ENCODE data around the gene DEPDC4. TPM values are rescaled to one million over a fixed set of nuclear protein-coding genes. Genes with fewer than 3 reads are reported as not detected.
"Not testable (repeated sequence)": the region's sequence is repeated elsewhere in the genome, so short reads cannot be mapped to it uniquely, and the experiment has no call there.

The DEPDC4 gene
- total RNA-seq, 3 donors from 2014 or later (not counting 1 experiment from before 2014, with no cell fraction given): 0.16 TPM; not detected in 2

GRCh38 chr12:100303831-100304230 lies 37.0 kb upstream of the DEPDC4 start:
- H3K4me3 Mint-ChIP-seq: peak overlapping the region; percentile 60
- 57% methylated on average over 4 of the region's 4 CpGs for WGBS (ENCODE audit: insufficient coverage)

GRCh38 chr12:100302081-100302480 lies 35.2 kb upstream of the DEPDC4 start:
- Mint-ChIP-seq H3K27me3 (ENCODE audit: low read depth in 2 of 2) (no peaks in the 10 kb centered on the region), H3K36me3 (peaks cover 12% of the 10 kb centered on the region), H3K27ac (no peak overlapping the region), H3K9me3 (peaks cover 4 to 12% of the 10 kb centered on the region in 2 donors), H3K4me1 (peaks cover 35 to 47% of the 10 kb centered on the region in 2 donors), H3K4me3 (no peak overlapping the region)
- H3K36me3 ChIP-seq (ENCODE audit: control insufficient read depth, insufficient read depth, low read length): peaks cover 21% of the 10 kb centered on the region
- no peaks in the 10 kb centered on the region for H3K9me3 ChIP-seq (ENCODE audit: control insufficient read depth, insufficient read depth, low read length)
- 100% methylated on average over 1 of the region's 1 CpG for WGBS (ENCODE audit: insufficient coverage)
- intact Hi-C loops (cut with micrococcal nuclease): no loop called here
- no peak for DNase-seq
- no peak for ATAC-seq
- H3K27me3 ChIP-seq (ENCODE audit: control insufficient read depth, insufficient read depth, low read length): no peaks in the 10 kb centered on the region
- no peak overlapping the region for H3K27ac ChIP-seq (ENCODE audit: low read length)
- peaks cover 15% of the 10 kb centered on the region for H3K4me1 ChIP-seq (ENCODE audit: control insufficient read depth, insufficient read depth, low read length)
- TF ChIP-seq CTCF (IDR thresholded peaks at IDR 0.05): no peak
- no peak overlapping the region for H3K4me3 ChIP-seq (ENCODE audit: low read length)

More at GRCh38 chr12:100303831-100304230, 37.0 kb upstream of the DEPDC4 start:
- Mint-ChIP-seq H3K9me3 (peaks cover 4 to 12% of the 10 kb centered on the region in 2 donors), H3K4me1 (peaks cover 35 to 47% of the 10 kb centered on the region in 2 donors), H3K36me3 (peaks cover 12% of the 10 kb centered on the region), H3K27ac (peak overlapping the region; percentile 43 to 78), H3K27me3 (ENCODE audit: low read depth in 2 of 2) (no peaks in the 10 kb centered on the region)
- no peak for TF ChIP-seq CTCF (IDR thresholded peaks at IDR 0.05)
- Histone ChIP-seq H3K36me3 (ENCODE audit: control insufficient read depth, insufficient read depth, low read length) (peaks cover 16% of the 10 kb centered on the region), H3K4me1 (ENCODE audit: control insufficient read depth, insufficient read depth, low read length) (peaks cover 15% of the 10 kb centered on the region), H3K27ac (ENCODE audit: low read length) (peak overlapping the region; percentile 49), H3K27me3 (ENCODE audit: control insufficient read depth, insufficient read depth, low read length) (no peaks in the 10 kb centered on the region), H3K4me3 (ENCODE audit: low read length) (no peak overlapping the region), H3K9me3 (ENCODE audit: control insufficient read depth, insufficient read depth, low read length) (no peaks in the 10 kb centered on the region)
- intact Hi-C loops (cut with micrococcal nuclease): no loop called here
- ATAC-seq (peak; percentile 91 to 99 (median 96)), DNase-seq (peak in 1 of 2 donors; percentile 36)

DNA sequence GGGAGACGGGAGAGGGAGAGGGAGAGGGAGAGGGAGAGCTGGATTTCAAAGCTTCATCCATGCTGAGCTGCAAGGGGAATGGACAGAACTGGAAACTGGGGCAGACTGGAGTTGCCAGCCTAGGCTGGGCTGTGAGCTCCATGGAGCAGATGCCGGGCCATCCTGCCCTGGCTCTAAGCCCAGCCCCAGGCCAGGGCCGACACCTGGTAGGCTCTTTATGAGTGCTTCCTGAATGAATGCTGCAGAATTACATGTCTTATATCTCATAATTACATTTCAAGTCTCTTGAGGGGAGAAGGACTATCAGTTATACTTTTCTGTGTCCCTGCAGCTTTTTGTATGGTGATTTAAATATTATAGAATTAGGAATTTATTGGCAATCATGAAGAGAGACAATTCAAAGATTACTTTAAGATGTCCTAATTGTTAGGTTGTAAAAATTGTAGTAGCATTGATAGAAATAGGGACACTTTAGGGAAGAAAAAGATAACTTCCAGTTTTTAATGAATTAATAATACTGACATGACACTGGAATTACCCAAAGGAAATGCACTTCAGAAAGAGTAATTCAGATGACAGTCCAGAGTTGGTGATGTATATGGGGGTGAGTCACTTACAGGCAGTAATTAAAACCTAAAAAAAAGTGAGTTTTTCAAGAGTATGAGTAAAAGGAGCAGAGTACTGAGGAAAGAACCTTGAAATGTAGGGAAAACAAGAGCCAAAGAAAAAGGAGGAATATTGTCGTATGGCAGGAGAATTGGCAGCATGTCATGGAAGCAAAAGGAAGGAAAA lies 29.1 kb upstream of the DEPDC4 start:
- Mint-ChIP-seq H3K4me3 (no peak overlapping the region), H3K27ac (peak overlapping the region in 1 of 2 donors; percentile 22), H3K4me1 (peaks cover 5 to 6% of the 10 kb centered on the region in 2 donors), H3K27me3 (ENCODE audit: low read depth in 2 of 2) (no peaks in the 10 kb centered on the region), H3K36me3 (peaks cover 13% of the 10 kb centered on the region), H3K9me3 (peaks cover 2 to 3% of the 10 kb centered on the region in 2 donors)
- Histone ChIP-seq H3K4me3 (ENCODE audit: low read length) (no peak overlapping the region), H3K9me3 (ENCODE audit: control insufficient read depth, insufficient read depth, low read length) (no peaks in the 10 kb centered on the region), H3K27me3 (ENCODE audit: control insufficient read depth, insufficient read depth, low read length) (no peaks in the 10 kb centered on the region), H3K27ac (ENCODE audit: low read length) (no peak overlapping the region), H3K36me3 (ENCODE audit: control insufficient read depth, insufficient read depth, low read length) (peaks cover 24% of the 10 kb centered on the region), H3K4me1 (ENCODE audit: control insufficient read depth, insufficient read depth, low read length) (no peaks in the 10 kb centered on the region)
- WGBS (ENCODE audit: insufficient coverage): 91% methylated on average over 4 of the region's 4 CpGs
- intact Hi-C loops (cut with micrococcal nuclease): no loop called here
- TF ChIP-seq CTCF (IDR thresholded peaks at IDR 0.05): no peak
- no peak for DNase-seq
- no peak for ATAC-seq

- H3K4me1 Mint-ChIP-seq; intact Hi-C loops (cut with micrococcal nuclease); H3K4me3 ChIP-seq (ENCODE audit: low read length); DNase-seq; H3K9me3 ChIP-seq (ENCODE audit: control insufficient read depth, insufficient read depth, low read length); H3K36me3 Mint-ChIP-seq; H3K27me3 ChIP-seq (ENCODE audit: control insufficient read depth, insufficient read depth, low read length); ATAC-seq; H3K27me3 Mint-ChIP-seq (ENCODE audit: low read depth in 2 of 2); H3K4me3 Mint-ChIP-seq; H3K9me3 Mint-ChIP-seq; H3K4me1 ChIP-seq (ENCODE audit: control insufficient read depth, insufficient read depth, low read length); H3K27ac Mint-ChIP-seq; H3K27ac ChIP-seq (ENCODE audit: low read length): not testable (repeated sequence)
- H3K36me3 ChIP-seq (ENCODE audit: control insufficient read depth, insufficient read depth, low read length): peaks cover 14% of the 10 kb centered on the region
- 83% methylated on average over 1 of the region's 24 CpGs for WGBS (ENCODE audit: insufficient coverage)
These were observed 27.5 kb upstream of the DEPDC4 start for GRCh38 chr12:100294366-100294765.

Data from natural killer cell (primary cell).